HG02943 (cell line): ENCODE results near the gene PRAMEF20.
"Not testable (repeated sequence)": the region's sequence is repeated elsewhere in the genome, so short reads cannot be mapped to it uniquely, and the experiment has no call there.

Source experiments
- ATAC-seq: cut with Tn5 transposase; IDR thresholded peaks from one replicate; pipeline ENCODE4 v1.9.1; 2021; ENCODE audit warnings: mild to moderate bottlenecking, low read depth, moderate library complexity; ENCODE audit not compliant: unreplicated experiment

The PRAMEF20 gene

DNA sequence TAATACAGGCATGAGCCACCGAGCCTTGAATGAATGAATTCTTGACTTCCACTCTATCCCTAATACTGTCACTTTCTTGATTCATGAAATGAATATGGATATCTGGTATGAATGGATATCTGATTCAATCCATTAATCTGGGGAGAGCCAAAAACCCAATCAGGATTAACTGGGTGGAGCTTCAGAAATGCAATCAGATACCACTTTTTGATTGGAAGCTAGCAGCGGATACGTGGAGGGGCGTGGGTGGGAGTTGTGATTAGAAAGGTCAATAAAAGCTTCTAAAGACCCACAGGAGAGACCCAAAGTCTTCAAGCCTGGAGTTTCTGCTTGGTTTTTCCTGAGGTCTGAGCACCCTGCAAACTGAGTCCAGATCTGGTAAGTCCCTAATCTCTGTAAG lies at the start of gene PRAMEF20:
PRAMEF20 (plus strand) TSS at position 301 of the 400 bp plus-strand sequence. CDS start 5,905 bp downstream, outside the sequence.
- ATAC-seq, result not testable (repeated sequence)

GRCh38 chr1:13362364-13362763 lies 47.9 kb upstream of the PRAMEF20 start:
- ATAC-seq, result not testable (repeated sequence)

- not testable (repeated sequence) for ATAC-seq
Observed at GRCh38 chr1:13364928-13365327, 45.3 kb upstream of the PRAMEF20 start.

- ATAC-seq, result not testable (repeated sequence)
Observed at GRCh38 chr1:13366536-13366935, 43.7 kb upstream of the PRAMEF20 start.

GRCh38 chr1:13368544-13368943 lies 41.7 kb upstream of the PRAMEF20 start:
- ATAC-seq, result not testable (repeated sequence)

- not testable (repeated sequence) for ATAC-seq
Observed at GRCh38 chr1:13378983-13379382, 31.3 kb upstream of the PRAMEF20 start.

DNA sequence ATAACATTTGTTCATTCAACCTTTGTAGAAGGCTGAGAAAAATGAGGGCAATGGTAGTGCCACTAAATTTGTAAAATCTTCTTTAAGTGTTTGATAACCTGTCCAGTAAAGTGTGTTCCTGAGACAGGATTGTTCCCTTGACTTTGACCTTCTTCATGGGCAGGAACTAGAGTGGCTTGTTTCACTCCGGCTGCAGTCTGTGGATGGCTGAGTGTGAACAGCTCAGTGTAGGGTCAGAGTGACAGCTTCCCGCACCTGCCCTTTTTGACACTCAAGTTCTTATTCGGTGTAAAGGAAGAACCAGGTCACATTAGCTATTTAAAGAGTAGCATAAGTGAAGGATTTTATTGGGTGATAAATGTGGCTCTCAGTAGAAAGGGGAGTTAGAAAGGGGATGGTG lies 29.9 kb upstream of the PRAMEF20 start:
- not testable (repeated sequence) for ATAC-seq

GRCh38 chr1:13389332-13389731 lies 20.9 kb upstream of the PRAMEF20 start, which contains the start of gene PRAMEF17:
Gene PRAMEF17 (plus strand): TSS chr1:13389632. CDS start chr1:13389658, 26 bp downstream.
- ATAC-seq, result not testable (repeated sequence)

GRCh38 chr1:13393004-13393403 lies 17.2 kb upstream of the PRAMEF20 start:
- not testable (repeated sequence) for ATAC-seq

GRCh38 chr1:13394761-13395160 lies 15.5 kb upstream of the PRAMEF20 start:
- ATAC-seq, result not testable (repeated sequence)

DNA sequence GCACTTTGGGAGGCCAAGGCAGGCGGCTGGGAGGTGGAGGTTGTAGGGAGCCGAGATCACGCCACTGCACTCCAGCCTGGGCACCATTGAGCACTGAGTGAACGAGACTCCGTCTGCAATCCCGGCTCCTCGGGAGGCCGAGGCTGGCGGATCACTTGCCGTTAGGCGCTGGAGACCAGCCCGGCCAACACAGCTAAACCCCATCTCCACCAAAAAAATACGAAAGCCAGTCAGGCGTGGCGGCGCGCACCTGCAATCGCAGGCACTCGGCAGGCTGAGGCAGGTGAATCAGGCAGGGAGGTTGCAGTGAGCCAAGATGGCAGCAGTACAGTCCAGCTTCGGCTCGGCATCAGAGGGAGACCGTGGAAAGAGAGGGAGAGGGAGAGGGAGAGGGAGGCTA lies 14.9 kb upstream of the PRAMEF20 start:
- ATAC-seq, result not testable (repeated sequence)

GRCh38 chr1:13407811-13408210 lies 2.4 kb upstream of the PRAMEF20 start:
- no peak for ATAC-seq

GRCh38 chr1:13430495-13430894 lies 20.2 kb downstream of the PRAMEF20 start:
- ATAC-seq, result no peak

DNA sequence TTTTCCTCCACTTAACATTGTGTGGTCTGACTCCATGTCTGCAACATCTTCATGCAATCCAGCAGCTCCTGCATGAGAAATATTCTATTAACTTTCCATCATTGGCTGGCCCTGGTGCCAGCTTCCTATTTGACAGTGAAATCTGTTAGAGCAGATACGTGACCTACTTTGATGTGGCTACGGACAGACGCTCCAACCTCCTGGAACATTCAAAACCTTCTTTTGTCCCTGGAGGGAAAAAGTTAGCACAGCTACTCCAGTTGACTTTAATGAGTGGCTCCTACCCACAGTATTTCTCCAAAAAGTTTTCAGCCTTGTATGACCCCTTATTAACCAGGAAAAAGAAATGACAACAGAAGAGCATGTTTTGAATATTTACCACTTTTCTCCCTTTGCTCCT lies 22.0 kb downstream of the PRAMEF20 start:
- ATAC-seq, result no peak

- ATAC-seq, result not testable (repeated sequence)
Observed at GRCh38 chr1:13433694-13434358, 23.6 kb downstream of the PRAMEF20 start.

DNA sequence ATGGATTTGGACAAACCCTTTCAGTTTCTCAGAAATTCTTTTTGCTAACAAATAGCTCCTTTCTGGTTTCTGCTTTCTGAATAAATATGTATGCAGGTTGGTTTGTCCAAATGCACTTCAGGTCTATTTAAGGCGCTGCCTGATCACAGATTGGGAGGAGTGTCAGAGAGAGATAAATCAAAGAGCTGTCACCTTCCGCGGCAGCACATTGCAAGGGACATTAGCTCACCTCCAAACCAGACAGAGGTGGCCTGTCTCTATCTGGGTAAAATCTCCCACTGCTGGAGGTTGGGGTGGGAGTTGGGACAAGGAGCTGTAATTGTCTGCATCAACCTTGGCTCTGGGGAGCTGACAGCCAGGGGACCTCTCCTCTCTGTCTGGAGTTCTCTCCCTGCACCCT lies 25.2 kb downstream of the PRAMEF20 start:
- no peak for ATAC-seq

- ATAC-seq, result not testable (repeated sequence)
Observed at GRCh38 chr1:13439104-13439783, 29.0 kb downstream of the PRAMEF20 start.

DNA sequence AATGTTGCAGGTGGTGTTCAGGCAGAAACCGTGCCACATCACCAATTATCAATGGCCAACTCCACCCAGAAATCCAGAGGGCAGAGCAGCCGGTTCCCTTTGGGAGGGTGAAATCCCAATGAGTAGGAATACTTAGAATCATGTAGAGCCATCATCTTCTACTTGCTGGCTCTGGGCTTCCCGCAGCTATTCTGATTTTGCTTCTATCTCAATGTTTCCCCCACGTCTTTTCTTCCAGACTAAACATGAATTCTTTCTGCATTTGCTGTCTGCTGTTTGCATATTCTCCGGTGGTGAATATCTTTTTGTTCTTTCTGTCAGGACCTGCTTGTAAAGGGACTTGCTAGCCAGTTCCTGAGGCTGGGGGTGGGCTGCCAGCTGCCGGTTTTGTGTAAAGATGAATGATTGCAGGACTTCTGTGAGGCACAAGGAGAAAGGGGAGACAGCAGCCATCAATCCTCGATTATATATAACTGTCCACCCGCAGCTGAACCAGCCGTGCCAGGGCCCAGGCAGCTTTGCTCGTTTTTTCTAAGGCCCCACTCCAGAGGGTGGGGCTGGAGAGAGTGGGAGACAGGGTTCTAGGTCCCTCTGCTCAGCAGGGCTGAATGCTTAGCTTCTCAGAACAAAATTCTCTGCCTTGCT lies 33.2 kb downstream of the PRAMEF20 start:
- no peak for ATAC-seq

DNA sequence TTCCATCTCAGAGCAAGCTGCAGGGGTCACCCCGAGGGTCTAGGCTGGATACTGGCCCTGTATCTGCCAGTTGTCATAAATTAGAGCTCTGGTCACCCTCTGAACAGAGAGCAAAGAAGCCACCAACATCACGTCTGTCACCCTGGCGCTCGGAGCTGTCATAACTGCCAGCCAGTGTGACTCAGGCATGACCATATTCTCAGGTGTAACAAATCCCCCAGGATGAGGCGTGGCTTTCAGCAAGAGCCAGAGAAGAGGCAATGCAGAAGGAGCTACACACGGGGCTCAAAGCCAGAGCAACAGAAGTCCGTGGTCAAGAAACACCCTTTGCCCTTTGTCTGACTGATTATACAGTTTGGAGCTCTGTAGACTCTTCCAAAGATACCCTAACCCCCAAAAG lies 40.0 kb downstream of the PRAMEF20 start:
- no peak for ATAC-seq

- no peak for ATAC-seq
Observed at GRCh38 chr1:13451399-13451965, 41.2 kb downstream of the PRAMEF20 start.
